Measurements from ENCODE around the gene DNAH6.

DNA sequence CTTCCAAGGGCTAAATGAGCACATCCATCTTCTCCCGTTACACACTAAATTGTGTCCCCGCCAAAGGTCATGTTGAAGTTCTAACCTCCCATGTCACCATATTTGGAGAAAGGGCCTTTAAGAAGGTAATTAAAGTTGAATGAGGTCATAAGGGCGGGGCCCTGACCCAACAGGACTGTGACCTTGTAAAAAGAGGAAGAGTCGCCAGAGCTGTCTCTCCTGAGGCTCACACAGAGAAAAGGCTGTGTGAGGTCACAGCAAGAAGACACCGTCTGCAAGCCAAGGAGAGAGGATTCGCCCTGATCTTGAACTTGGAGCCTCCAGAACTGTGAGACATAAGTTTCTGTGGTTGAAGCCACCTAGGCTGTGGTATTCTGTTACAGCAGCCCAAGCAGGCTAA is 340.5 kb downstream of the DNAH6 start:
- TF ChIP-seq CTCF (IDR thresholded peaks at IDR 0.05) (no peak), POLR2AphosphoS5 (IDR thresholded peaks at IDR 0.05) (no peak), POLR2A (IDR thresholded peaks at IDR 0.05) (no peak)
